GM12874 (cell line): ENCODE results near the gene NPAS1.

Experiments
- CTCF ChIP-seq: IDR thresholded peaks from 2 replicates; pipeline ENCODE4 v1.5.1; 2011; ENCODE audit warnings: low read depth, mild to moderate bottlenecking, control low read depth, low read length, moderate library complexity; ENCODE audit not compliant: insufficient read depth

NPAS1 gene

DNA sequence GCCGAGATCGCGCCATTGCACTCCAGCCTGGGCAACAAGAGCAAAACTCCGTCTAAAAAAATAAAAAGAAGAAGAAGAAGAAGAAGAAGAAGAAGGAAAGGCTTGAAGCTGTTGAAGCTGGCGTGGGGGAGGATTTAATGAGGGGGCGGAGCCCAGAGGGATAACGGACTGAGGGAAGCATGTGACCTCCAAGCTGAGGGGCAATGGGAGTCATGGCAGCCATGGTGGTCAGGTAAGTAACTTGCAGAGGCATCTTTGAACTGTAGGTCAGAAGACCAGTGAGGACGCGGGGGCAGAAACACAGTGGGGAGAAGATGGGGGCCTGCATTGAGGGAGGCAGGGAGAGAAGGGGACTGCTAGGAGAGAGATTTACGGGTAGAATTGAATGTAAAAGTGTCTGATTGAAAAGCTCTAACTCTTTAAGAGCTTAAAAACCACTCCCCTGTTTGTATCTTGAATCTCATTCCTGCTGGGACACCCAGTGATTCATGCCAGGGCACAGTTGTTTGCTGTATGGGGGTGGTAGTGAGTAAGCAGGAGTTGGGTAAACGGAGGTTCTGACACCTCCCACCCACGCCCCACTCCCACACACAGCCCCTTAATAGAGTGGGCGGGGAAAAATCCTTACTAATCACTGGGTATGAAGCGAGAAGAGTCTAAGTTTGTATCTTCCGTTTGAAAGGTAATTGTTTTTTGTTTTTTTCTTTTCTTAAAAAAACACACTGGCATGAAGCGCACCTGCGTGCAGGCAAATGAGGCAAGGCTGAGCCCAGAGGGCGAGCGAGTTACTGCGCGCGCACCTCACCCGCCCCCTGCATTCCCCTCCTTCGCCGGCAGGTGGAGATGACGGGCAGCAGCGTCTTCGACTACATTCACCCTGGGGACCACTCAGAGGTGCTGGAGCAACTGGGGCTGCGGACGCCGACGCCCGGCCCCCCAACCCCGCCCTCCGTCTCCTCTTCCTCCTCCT is 15.8 kb downstream of the NPAS1 start:
- peak; percentile 97 for TF ChIP-seq CTCF

GRCh38 chr19:47036097-47036651 is 16.5 kb downstream of the NPAS1 start:
- TF ChIP-seq CTCF, result no peak

DNA sequence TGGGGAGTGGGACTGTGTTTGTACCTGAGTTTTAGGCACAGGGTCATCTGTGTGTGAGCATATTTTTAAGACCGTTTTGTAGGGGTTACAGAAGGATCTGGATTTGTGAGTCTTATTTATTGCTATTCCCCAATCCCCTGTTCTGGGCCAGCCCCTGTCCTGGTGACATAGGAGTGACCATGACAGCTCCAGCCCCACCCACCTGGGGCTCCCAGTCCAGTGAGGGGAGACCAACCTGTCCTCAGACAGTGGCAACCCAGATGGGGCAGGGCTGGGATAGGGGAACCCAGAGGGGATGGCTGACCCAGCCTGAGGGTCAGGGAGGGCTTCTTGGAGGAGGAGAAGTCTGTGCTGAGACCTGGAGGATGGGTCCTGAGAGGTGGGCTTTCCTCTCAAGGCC is 18.1 kb downstream of the NPAS1 start:
- TF ChIP-seq CTCF, result no peak

DNA sequence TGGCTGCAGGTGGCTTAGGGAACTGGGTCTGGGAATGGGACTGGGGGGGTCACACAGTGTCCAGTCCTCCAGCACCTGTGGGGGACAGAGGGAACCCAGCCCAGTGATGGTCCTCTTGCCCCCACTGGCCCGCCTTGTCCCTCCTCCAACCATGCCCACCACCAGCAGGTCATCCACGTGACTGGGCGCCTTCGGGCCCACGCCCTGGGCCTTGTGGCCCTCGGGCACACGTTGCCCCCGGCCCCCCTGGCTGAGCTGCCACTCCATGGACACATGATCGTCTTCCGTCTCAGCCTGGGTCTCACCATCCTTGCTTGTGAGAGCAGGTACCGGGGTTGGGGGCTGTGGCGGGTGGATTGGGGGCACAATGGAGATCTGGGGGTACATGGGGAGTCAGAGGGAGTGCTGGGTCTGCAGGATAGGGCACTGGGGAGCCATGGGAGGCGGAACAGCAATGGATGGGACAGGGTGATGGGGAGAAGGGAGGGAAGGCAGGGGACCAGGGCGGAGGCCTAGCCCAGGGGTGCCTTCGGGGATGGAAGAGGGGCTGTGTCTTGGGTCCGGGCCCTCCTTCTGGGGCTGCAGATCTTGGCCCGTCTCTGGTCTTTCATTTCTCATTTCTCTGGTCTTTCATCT is 19.7 kb downstream of the NPAS1 start:
- TF ChIP-seq CTCF, result no peak

DNA sequence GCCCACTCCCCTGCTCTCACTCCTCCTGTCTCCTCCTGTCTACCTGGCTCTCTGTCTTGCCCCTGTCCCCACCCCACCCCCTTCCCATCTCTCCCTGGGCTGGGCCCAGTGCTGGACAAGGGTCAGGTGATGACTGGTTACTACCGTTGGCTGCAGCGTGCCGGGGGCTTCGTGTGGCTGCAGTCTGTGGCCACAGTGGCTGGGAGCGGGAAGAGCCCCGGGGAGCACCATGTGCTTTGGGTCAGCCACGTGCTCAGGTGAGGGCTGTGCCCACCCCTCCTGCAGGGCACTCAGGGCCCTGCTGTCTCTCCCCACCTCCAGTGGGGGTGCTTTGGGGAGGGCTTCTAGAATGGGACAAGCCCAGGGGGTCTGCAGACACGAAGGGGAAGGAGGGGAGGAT is 21.2 kb downstream of the NPAS1 start:
- no peak for TF ChIP-seq CTCF

GRCh38 chr19:47044946-47045866 is 25.6 kb downstream of the NPAS1 start:
- TF ChIP-seq CTCF, result no peak
